Measurements from ENCODE around the gene MAP3K13. TPM values are rescaled to one million over a fixed set of nuclear protein-coding genes. Genes with fewer than 3 reads are reported as not detected.
A peak's percentile ranks its signal among the peaks of the same experiment; 100 is the strongest.

Gene MAP3K13
- total RNA-seq, 1 donor from 2014 or later, result 14.5 TPM

DNA sequence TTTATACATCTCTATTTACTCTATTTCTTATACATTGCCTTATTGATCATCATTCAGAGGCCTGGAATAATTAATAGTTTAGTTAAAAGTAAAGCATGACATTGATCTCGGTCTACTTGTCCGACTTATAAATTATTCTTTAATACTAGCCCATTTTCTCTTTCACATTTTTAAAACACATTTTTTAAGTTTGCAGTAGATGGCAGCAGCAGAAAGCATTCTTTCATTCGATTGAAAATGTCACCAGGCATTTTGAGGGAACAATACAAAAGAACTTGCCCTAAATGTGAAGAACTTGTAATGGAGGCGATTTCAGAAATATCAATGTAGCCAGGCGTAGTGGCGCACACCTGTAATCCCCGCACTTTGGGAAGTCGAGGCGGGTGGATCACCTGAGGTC lies 15.5 kb upstream of the MAP3K13 start:
- no peaks in the 10 kb centered on the region for H3K27me3 ChIP-seq (ENCODE audit: control insufficient read depth, insufficient read depth, low read length)
- no peak for FAIRE-seq
- DNase-seq (ENCODE audit: low read depth), result no peak
- no peaks in the 10 kb centered on the region for H3K36me3 ChIP-seq (ENCODE audit: control insufficient read depth, insufficient read depth, low read length)
- no peak overlapping the region for H3K4me3 ChIP-seq (ENCODE audit: low read depth, low read length)
- TF ChIP-seq, protein P1, sequence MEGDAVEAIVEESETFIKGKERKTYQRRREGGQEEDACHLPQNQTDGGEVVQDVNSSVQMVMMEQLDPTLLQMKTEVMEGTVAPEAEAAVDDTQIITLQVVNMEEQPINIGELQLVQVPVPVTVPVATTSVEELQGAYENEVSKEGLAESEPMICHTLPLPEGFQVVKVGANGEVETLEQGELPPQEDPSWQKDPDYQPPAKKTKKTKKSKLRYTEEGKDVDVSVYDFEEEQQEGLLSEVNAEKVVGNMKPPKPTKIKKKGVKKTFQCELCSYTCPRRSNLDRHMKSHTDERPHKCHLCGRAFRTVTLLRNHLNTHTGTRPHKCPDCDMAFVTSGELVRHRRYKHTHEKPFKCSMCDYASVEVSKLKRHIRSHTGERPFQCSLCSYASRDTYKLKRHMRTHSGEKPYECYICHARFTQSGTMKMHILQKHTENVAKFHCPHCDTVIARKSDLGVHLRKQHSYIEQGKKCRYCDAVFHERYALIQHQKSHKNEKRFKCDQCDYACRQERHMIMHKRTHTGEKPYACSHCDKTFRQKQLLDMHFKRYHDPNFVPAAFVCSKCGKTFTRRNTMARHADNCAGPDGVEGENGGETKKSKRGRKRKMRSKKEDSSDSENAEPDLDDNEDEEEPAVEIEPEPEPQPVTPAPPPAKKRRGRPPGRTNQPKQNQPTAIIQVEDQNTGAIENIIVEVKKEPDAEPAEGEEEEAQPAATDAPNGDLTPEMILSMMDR (IDR thresholded peaks at IDR 0.05; ENCODE audit: insufficient read depth, low read length, severe bottlenecking), result no peak

GRCh38 chr3:185350841-185351240 lies 12.1 kb upstream of the MAP3K13 start:
- Histone ChIP-seq H3K4me3 (ENCODE audit: low read depth, low read length) (no peak overlapping the region), H3K36me3 (ENCODE audit: control insufficient read depth, insufficient read depth, low read length) (no peaks in the 10 kb centered on the region), H3K27me3 (ENCODE audit: control insufficient read depth, insufficient read depth, low read length) (no peaks in the 10 kb centered on the region)
- TF ChIP-seq, protein P1 (IDR thresholded peaks at IDR 0.05; ENCODE audit: insufficient read depth, low read length, severe bottlenecking), result no peak
- FAIRE-seq (no peak), DNase-seq (ENCODE audit: low read depth) (no peak)

GRCh38 chr3:185351396-185351795 lies 11.5 kb upstream of the MAP3K13 start:
- Histone ChIP-seq H3K36me3 (ENCODE audit: control insufficient read depth, insufficient read depth, low read length) (no peaks in the 10 kb centered on the region), H3K27me3 (ENCODE audit: control insufficient read depth, insufficient read depth, low read length) (no peaks in the 10 kb centered on the region), H3K4me3 (ENCODE audit: low read depth, low read length) (no peak overlapping the region)
- TF ChIP-seq, protein P1 (IDR thresholded peaks at IDR 0.05; ENCODE audit: insufficient read depth, low read length, severe bottlenecking), result no peak
- FAIRE-seq, result no peak
- DNase-seq (ENCODE audit: low read depth), result no peak

DNA sequence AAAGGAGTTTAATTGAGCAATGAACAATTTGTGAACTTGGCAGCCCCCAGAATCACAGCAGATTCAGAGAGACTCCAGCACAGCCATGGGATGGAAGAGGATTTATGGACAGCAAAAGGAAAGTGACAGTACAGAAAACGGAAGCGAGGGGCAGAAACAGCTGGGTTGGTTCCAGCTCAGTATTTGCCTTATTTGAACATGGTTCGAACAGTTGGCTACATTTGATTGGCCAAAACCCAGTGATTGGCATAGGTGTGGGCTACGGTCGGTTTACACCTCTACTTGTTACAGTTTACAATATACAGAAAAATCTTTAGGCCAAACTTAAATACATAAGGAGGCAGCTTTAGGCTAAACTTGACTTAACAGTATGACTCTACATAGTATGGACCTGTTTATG lies 9.7 kb upstream of the MAP3K13 start:
- no peak overlapping the region for H3K4me3 ChIP-seq (ENCODE audit: low read depth, low read length)
- FAIRE-seq (no peak), DNase-seq (ENCODE audit: low read depth) (no peak)
- no peaks in the 10 kb centered on the region for H3K27me3 ChIP-seq (ENCODE audit: control insufficient read depth, insufficient read depth, low read length)
- H3K36me3 ChIP-seq (ENCODE audit: control insufficient read depth, insufficient read depth, low read length), result no peaks in the 10 kb centered on the region
- TF ChIP-seq, protein P1 (IDR thresholded peaks at IDR 0.05; ENCODE audit: insufficient read depth, low read length, severe bottlenecking), result no peak

GRCh38 chr3:185353823-185354614 lies 8.9 kb upstream of the MAP3K13 start:
- DNase-seq (ENCODE audit: low read depth) (peak; percentile 85), FAIRE-seq (no peak)
- H3K36me3 ChIP-seq (ENCODE audit: control insufficient read depth, insufficient read depth, low read length), result no peaks in the 10 kb centered on the region
- H3K27me3 ChIP-seq (ENCODE audit: control insufficient read depth, insufficient read depth, low read length), result no peaks in the 10 kb centered on the region
- TF ChIP-seq, protein P1 (IDR thresholded peaks at IDR 0.05; ENCODE audit: insufficient read depth, low read length, severe bottlenecking), result peak; percentile 81
- H3K4me3 ChIP-seq (ENCODE audit: low read depth, low read length), result no peak overlapping the region

GRCh38 chr3:185356499-185356898 lies 6.4 kb upstream of the MAP3K13 start:
- no peak for DNase-seq (ENCODE audit: low read depth)
- no peak overlapping the region for H3K4me3 ChIP-seq (ENCODE audit: low read depth, low read length)
- no peaks in the 10 kb centered on the region for H3K27me3 ChIP-seq (ENCODE audit: control insufficient read depth, insufficient read depth, low read length)
- TF ChIP-seq, protein P1 (IDR thresholded peaks at IDR 0.05; ENCODE audit: insufficient read depth, low read length, severe bottlenecking), result no peak
- FAIRE-seq, result no peak
- H3K36me3 ChIP-seq (ENCODE audit: control insufficient read depth, insufficient read depth, low read length), result no peaks in the 10 kb centered on the region

Measured in bronchial epithelial cell (primary cell).